Transverse colon (tissue), 4 donors: ENCODE results near the gene SHF.

Source experiments
- CTCF ChIP-seq, 5 experiments: fragments of 200-600 bp in 3 of 5; fragments of 450-650 bp in 2 of 5; sonication (generic) in 3 of 5; IDR thresholded peaks; 1 replicate in 2 of 5; 2 replicates in 3 of 5; pipeline ENCODE4 v1.5.1; 2016 to 2017; ENCODE audit warnings: antibody characterized with exemption in 5 of 5, inconsistent platforms in 3 of 5, mild to moderate bottlenecking in 2 of 5, moderate library complexity in 1 of 5
- POLR2A ChIP-seq: fragments of 450-650 bp; IDR thresholded peaks from one replicate; pipeline ENCODE4 v1.6.1; 2016; ENCODE audit warnings: antibody characterized with exemption, mild to moderate bottlenecking, moderate library complexity
- POLR2AphosphoS5 ChIP-seq, 3 donors: sonication (generic); formaldehyde crosslinking; IDR thresholded peaks; one replicate each; pipeline ENCODE4 v1.6.1; 2016; ENCODE audit warnings: antibody characterized with exemption in 3 of 3

GRCh38 chr15:45228931-45229330, 41.2 kb upstream of the SHF start:
- TF ChIP-seq POLR2A (no peak), POLR2AphosphoS5 (IDR thresholded peaks at IDR 0.05) (no peak), CTCF (IDR thresholded peaks at IDR 0.05) (no peak)
